ENCODE data around the gene GRIPAP1. TPM values are rescaled to one million over a fixed set of nuclear protein-coding genes. Genes with fewer than 3 reads are reported as not detected.

Gene GRIPAP1, protein sequence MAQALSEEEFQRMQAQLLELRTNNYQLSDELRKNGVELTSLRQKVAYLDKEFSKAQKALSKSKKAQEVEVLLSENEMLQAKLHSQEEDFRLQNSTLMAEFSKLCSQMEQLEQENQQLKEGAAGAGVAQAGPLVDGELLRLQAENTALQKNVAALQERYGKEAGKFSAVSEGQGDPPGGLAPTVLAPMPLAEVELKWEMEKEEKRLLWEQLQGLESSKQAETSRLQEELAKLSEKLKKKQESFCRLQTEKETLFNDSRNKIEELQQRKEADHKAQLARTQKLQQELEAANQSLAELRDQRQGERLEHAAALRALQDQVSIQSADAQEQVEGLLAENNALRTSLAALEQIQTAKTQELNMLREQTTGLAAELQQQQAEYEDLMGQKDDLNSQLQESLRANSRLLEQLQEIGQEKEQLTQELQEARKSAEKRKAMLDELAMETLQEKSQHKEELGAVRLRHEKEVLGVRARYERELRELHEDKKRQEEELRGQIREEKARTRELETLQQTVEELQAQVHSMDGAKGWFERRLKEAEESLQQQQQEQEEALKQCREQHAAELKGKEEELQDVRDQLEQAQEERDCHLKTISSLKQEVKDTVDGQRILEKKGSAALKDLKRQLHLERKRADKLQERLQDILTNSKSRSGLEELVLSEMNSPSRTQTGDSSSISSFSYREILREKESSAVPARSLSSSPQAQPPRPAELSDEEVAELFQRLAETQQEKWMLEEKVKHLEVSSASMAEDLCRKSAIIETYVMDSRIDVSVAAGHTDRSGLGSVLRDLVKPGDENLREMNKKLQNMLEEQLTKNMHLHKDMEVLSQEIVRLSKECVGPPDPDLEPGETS
- total RNA-seq (100 to 1,000 TPM; 107 to 123 TPM), total RNA-seq (102 to 110 reads per million in 2 donors)

DNA sequence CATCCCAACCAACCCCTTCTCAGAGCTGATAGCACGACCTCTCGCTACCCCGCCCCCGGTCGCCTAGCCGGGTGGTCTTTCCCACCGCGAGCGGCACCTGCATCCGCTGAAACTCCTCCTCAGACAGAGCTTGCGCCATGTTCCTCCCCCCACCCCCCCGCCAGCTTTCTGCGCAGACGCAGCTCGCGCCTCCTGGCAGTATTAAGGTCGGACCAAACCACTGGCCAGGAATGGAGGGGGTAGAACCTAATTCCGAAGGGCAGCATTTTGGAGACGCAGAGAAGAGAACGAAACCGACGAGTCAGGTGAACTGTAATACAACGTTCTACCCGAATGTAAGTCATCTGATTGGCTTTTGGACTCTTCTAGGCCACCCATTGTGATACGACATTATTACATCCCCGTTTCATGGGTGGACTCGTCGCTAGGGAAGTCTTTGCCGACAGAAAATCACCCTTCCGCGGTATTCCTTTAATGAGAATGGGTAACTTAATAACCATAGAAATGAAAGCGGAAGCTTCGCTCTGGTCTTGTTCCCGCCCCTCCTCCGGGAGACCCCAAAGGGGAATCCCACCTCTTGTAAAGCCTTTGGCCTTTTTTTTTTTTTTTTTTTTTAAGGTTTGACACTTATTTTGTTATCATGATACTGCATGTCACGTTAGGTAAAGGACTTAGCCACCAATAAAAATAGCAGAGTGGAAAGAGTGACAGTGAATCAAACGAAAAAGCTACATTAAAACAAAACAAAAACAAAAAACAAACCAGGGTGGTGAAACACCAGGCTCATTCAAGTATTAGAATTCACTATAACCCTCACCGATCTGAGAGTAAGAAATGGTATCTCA, at the start of gene GRIPAP1:
TSS of gene GRIPAP1 (minus strand) at position 174 of the 845 bp plus-strand sequence. CDS start at position 139, 35 bp downstream.
- ATAC-seq (peak; percentile 82), DNase-seq (peak; percentile 56 to 69 (median 59))
- Mint-ChIP-seq H3K36me3 (ENCODE audit: low read depth) (peaks cover 8% of the 10 kb centered on the region), H3K27me3 (no peaks in the 10 kb centered on the region), H3K27ac (peak within 1 kb of the TSS; percentile 99), H3K4me3 (peak within 1 kb of the TSS; percentile 95), H3K4me1 (peaks cover 20% of the 10 kb centered on the region)
- no peaks in the 10 kb centered on the region for H3K9me3 ChIP-seq (ENCODE audit: control insufficient read depth, low read length, poor library complexity, severe bottlenecking)

DNA sequence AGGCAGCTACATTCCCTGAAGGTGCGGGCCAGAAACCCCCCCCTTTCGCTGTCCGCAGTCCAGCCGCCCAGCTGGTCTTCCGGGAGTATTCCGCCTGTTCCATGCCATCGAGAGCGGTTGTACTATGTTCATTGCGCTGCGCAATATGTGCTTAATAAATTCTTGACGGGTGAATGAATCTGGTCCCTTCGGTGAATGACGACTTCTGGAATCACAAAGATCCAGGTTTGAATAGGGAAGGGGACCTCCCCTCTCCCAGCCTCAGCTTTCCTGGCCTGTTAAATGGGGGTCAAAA, 41.9 kb upstream of the GRIPAP1 start:
- DNase-seq = no peak
- no peaks in the 10 kb centered on the region for H3K27me3 Mint-ChIP-seq
- H3K9me3 ChIP-seq (ENCODE audit: control insufficient read depth, low read length, poor library complexity, severe bottlenecking) = no peaks in the 10 kb centered on the region
- H3K4me3 Mint-ChIP-seq = peak overlapping the region; percentile 89
- no peak for ATAC-seq
- peak overlapping the region; percentile 86 for H3K27ac Mint-ChIP-seq
- no peaks in the 10 kb centered on the region for H3K36me3 Mint-ChIP-seq (ENCODE audit: low read depth)
- peaks cover 27% of the 10 kb centered on the region for H3K4me1 Mint-ChIP-seq

DNA sequence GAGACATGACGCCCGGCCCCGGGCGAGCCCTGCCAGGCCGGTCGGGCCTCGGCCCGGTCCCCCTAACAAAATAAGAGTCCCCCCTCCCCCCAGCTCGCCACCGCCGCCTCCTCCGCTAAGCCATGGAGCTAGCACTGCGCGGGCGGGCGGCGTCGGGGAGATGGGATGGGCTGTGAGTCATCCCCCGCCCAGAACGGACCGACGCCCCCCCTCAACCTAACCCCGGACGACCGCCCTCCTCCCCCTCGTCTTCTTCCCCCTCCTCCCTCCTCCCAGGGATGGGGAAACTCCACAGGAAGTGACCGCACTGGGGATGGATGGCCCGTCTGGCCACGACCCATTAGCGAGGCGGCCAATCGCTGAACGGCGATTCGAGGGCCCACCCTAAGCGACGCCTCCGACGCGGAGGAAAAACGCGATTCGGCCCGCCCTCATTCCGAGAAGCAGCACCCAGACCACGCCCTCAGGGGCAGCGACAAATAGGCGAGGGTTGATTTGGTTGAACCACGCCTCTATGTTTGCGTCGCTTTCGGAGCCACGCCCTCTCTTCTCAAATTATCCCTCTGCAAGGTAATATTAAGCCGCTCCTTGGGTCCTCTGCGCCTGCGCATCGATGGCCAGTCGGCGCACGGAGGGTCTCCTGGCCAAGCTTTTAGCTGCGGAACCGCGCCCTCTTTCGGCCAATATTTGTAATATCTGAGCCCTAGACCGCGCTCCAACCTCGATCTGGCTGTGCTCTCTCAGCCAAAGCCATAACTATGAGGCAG, 41.3 kb upstream of the GRIPAP1 start, which contains the start of gene TFE3:
TSS of gene TFE3 (minus strand) at position 138 of the 767 bp plus-strand sequence. CDS start at position 7, 131 bp downstream.
- DNase-seq (peak; percentile 85 to 93 (median 86)), ATAC-seq (peak; percentile 89)
- H3K4me3 Mint-ChIP-seq = peak within 1 kb of the TSS; percentile 89
- H3K36me3 Mint-ChIP-seq (ENCODE audit: low read depth) = no peaks in the 10 kb centered on the region
- peak within 1 kb of the TSS; percentile 86 for H3K27ac Mint-ChIP-seq
- no peaks in the 10 kb centered on the region for H3K9me3 ChIP-seq (ENCODE audit: control insufficient read depth, low read length, poor library complexity, severe bottlenecking)
- peaks cover 30% of the 10 kb centered on the region for H3K4me1 Mint-ChIP-seq
- no peaks in the 10 kb centered on the region for H3K27me3 Mint-ChIP-seq

DNA sequence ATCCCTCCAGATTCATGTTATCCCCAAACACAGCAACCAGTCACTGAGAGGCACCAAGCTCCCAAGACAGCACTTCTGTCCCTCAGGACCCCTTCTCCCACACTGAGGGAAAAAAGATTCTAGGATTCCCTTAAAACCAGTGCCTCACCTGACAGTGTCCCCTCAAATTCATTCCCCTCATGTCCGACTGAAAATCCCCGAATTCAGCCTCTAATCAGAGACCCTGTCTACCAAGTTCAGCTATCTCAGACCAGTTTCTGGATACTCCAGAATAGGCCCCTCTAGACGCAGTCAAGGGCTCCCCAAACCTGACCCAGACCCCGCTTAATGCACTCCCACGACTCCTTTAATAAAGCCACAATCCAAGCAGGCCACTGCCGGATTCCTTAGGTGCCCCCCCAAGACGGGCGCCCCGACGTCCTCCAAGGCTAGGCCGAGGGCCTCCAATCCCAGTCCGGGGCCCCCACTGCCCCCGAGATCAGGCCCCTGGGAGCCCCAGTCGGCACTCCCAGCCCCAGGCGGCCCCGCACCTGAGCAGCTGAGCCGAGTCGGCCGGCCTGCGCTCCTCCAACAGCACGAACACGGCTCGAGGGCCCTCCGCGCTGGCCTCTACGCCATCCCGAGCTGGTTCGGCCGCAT, 40.6 kb upstream of the GRIPAP1 start:
- peak in 1 of 3 donors; percentile 11 for DNase-seq
- Mint-ChIP-seq H3K4me1 (peaks cover 30% of the 10 kb centered on the region), H3K36me3 (ENCODE audit: low read depth) (peaks cover 2% of the 10 kb centered on the region), H3K27ac (peak overlapping the region; percentile 86), H3K4me3 (peak overlapping the region; percentile 89), H3K27me3 (no peaks in the 10 kb centered on the region)
- no peak for ATAC-seq
- H3K9me3 ChIP-seq (ENCODE audit: control insufficient read depth, low read length, poor library complexity, severe bottlenecking) = no peaks in the 10 kb centered on the region

DNA sequence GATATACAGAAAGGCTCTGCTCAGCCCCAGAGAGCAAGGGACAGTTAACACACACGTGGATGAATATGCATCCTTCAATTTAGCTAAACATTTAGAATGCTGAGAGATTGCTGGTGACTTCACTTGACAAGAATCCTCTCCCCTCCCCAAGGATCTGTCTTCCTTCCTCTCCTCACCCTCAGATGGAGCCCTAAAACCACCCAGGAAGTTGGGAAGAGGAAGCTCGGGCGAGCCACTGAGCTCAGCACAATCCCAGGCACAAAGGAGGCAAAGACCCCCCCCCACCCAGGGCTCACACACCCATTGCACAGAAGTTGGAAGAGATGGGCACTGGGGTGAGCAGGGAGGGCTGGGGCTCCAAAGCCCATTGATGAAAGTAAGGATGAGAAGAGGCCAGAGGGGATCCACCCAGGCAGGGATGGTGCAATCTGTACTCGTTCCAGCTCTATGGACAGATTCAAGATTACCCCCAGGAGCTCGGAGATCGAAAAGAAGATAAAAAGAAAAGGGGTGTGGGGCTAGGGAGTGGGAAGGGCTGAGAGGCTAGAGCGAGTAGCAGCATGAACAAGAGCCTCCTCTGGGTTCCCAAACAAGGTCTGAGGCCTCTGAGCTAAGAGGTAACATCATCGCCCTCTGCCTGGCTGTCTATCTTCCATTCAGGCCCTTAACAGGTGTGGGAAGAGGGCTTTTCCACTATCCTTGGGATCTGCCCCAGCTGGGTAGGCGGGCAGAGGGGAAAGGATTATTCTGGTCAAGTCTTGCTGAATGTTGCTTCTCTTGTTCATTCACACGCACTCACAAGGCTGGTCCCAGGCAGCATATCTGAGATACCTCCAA, 39.9 kb upstream of the GRIPAP1 start:
- Mint-ChIP-seq H3K27me3 (no peaks in the 10 kb centered on the region), H3K4me1 (peaks cover 30% of the 10 kb centered on the region), H3K4me3 (peak overlapping the region; percentile 89), H3K27ac (peak overlapping the region; percentile 86), H3K36me3 (ENCODE audit: low read depth) (peaks cover 3% of the 10 kb centered on the region)
- no peak for DNase-seq
- H3K9me3 ChIP-seq (ENCODE audit: control insufficient read depth, low read length, poor library complexity, severe bottlenecking) = no peaks in the 10 kb centered on the region
- ATAC-seq = no peak

DNA sequence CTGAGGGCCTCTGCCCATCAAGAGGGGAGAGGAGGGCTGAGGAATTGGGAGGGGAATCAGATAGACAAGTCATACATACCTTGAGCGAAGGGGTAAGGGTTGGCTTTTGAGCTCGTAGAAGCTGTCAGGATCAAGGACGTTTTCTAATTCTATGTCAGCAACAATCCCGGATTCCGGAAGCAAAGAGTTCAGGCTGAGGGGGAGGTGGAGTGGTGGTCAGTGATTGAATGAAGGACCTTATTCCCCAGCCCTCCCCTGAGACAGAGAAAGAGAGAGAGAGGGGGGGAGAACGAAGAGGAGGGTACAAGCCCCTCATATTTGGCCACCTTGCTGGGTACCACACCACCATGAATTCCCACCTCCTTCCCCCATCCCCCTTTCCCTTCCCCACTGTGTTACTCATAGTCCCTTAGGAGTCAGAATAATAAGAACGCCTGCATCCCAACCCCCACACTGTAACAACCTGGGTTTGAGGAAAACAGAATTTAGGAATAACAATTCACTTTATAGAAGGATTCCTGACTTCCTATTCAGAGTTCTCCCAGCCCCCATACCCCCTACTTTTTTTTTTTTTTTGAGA, 38.4 kb upstream of the GRIPAP1 start:
- no peak overlapping the region for H3K4me3 Mint-ChIP-seq
- DNase-seq = no peak
- peak overlapping the region; percentile 68 for H3K27ac Mint-ChIP-seq

DNA sequence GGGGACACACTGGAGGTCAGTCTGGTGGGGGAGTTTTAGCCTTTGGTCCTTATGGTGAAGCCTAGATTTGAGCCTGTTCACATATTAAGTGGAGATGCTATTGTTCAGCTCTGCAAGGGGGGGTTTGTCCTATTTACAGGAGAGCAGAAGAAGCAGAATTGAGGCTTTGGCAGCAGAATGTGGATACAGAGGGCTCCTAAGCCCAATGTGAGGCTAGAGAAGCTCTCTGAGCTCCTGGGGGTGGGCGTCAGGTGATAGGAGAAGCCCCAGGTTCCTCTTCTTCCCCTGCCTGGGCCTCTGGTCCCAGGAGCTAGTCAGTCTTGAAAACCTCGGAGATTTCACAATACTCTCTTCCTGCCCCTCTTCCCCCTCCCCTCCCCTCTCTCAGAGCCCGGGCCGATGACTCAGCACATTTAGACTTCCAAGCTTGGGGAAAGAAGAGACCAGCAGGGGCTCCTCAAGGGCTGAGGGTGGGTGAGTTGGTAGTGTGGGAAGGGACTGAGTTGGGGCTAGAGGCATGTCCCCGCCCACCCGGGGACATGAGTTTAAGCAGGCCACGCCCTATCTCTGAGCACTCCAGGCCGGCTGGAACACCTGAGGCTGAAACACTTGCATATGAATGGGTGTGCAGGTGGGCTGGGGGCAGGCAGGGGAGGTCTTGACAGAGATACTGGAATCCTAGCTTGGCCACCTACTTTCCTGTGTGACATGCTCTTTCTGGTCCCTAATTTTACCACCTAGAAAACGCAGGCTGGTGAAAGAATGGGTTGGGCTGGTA, 37.7 kb upstream of the GRIPAP1 start:
- H3K27me3 Mint-ChIP-seq = no peaks in the 10 kb centered on the region
- peaks cover 3% of the 10 kb centered on the region for H3K36me3 Mint-ChIP-seq (ENCODE audit: low read depth)
- no peaks in the 10 kb centered on the region for H3K9me3 ChIP-seq (ENCODE audit: control insufficient read depth, low read length, poor library complexity, severe bottlenecking)
- H3K4me3 Mint-ChIP-seq = no peak overlapping the region
- peaks cover 30% of the 10 kb centered on the region for H3K4me1 Mint-ChIP-seq
- no peak for ATAC-seq
- H3K27ac Mint-ChIP-seq = peak overlapping the region; percentile 68
- peak in 2 of 3 donors; percentile 22 to 29 for DNase-seq

More for the DNA sequence above, 38.4 kb upstream of the GRIPAP1 start:
- H3K36me3 Mint-ChIP-seq (ENCODE audit: low read depth) = peaks cover 3% of the 10 kb centered on the region
- peaks cover 30% of the 10 kb centered on the region for H3K4me1 Mint-ChIP-seq
- H3K27me3 Mint-ChIP-seq = no peaks in the 10 kb centered on the region
- ATAC-seq = no peak
- no peaks in the 10 kb centered on the region for H3K9me3 ChIP-seq (ENCODE audit: control insufficient read depth, low read length, poor library complexity, severe bottlenecking)

DNA sequence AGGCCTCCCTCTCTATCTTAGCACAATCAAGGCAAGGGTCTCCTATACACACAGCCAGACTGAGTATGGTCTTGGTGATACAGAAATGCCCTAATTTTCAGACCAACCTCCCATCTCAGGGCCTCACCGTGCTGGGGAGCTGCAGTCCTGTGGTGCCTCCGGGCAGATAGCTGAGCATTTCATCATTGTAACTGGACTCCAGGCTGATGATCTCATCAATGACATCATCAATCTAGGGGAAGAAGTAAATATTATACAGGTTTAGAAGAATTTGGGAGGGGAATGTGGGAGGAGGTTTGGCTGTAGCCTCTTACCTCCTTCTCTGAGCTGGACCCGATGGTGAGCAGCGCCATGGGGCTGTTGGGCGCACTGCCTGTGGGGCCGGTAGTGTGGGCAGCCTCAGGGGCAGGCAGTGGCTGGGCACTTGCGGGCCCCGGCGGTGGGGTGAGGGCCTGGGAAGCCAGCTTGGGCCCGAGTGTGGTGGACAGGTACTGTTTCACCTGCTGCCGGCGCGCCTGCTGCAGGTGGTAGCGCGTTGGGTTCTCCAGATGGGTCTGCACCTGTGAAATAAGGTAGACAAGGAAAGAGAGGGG, 35.9 kb upstream of the GRIPAP1 start:
- H3K9me3 ChIP-seq (ENCODE audit: control insufficient read depth, low read length, poor library complexity, severe bottlenecking) = no peaks in the 10 kb centered on the region
- Mint-ChIP-seq H3K36me3 (ENCODE audit: low read depth) (peaks cover 3% of the 10 kb centered on the region), H3K27ac (no peak overlapping the region), H3K27me3 (no peaks in the 10 kb centered on the region), H3K4me1 (peaks cover 26% of the 10 kb centered on the region), H3K4me3 (peak overlapping the region; percentile 25)
- DNase-seq = no peak
- ATAC-seq = no peak

DNA sequence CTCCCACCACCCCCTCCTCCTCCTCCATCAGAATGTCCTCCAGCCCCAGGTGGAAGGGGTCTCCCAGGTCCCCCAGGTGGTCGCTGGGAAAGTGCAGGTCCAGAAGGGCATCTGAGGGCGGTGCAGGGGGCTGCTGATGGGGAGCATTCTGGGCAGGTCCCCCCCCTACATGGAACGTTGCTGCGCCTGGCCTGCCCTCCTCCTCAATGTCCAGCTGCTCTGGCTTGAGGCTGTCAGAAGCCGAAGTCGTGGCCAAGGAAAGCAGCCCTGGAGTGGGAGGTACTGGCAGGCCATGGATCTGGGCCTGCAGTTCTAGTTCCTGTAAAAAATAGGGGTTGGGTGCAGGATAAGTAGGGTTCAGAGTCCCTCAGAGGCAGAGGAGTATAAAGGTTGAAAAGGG, 28.2 kb upstream of the GRIPAP1 start:
- DNase-seq = no peak
- no peak overlapping the region for H3K27ac Mint-ChIP-seq
- no peak for ATAC-seq
- no peak overlapping the region for H3K4me3 Mint-ChIP-seq
- no peaks in the 10 kb centered on the region for H3K27me3 Mint-ChIP-seq
- H3K9me3 ChIP-seq (ENCODE audit: control insufficient read depth, low read length, poor library complexity, severe bottlenecking) = no peaks in the 10 kb centered on the region
- H3K4me1 Mint-ChIP-seq = peaks cover 4% of the 10 kb centered on the region
- peaks cover 3% of the 10 kb centered on the region for H3K36me3 Mint-ChIP-seq (ENCODE audit: low read depth)

DNA sequence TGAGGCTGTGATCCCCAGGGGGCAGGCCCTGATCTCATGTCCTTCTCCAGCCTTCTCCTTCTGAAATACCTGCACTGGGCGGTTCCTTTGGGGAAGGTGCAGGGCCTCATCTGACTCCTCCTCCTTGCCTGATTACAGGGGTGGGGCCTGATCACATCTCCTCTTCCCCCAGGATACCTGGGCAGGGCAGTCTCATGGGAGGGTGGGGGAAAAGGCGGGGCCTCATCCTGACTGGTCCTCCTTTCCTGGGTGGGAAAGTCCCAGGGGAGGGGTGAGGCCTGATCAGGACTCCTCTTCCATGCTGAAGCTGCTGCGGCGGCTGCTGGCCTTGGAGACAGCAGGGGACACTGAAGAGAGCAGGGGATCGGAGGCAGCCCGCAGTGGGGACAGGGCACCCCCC, 27.8 kb upstream of the GRIPAP1 start:
- H3K4me3 Mint-ChIP-seq = no peak overlapping the region
- no peak for ATAC-seq
- H3K36me3 Mint-ChIP-seq (ENCODE audit: low read depth) = peaks cover 3% of the 10 kb centered on the region
- no peaks in the 10 kb centered on the region for H3K27me3 Mint-ChIP-seq
- H3K27ac Mint-ChIP-seq = no peak overlapping the region
- H3K9me3 ChIP-seq (ENCODE audit: control insufficient read depth, low read length, poor library complexity, severe bottlenecking) = no peaks in the 10 kb centered on the region
- peaks cover 4% of the 10 kb centered on the region for H3K4me1 Mint-ChIP-seq
- no peak for DNase-seq
